Measurements from ENCODE around the gene ADAMTS1.
A peak's percentile ranks its signal among the peaks of the same experiment; 100 is the strongest.

Gene ADAMTS1

GRCh38 chr21:26840201-26840600, 5.0 kb downstream of the ADAMTS1 start:
- no peak overlapping the region for H3K4me3 ChIP-seq (replicated peaks; ENCODE audit: low read depth, low read length)
- no peak for DNase-seq (ENCODE audit: low read depth)
- TF ChIP-seq, protein P1, sequence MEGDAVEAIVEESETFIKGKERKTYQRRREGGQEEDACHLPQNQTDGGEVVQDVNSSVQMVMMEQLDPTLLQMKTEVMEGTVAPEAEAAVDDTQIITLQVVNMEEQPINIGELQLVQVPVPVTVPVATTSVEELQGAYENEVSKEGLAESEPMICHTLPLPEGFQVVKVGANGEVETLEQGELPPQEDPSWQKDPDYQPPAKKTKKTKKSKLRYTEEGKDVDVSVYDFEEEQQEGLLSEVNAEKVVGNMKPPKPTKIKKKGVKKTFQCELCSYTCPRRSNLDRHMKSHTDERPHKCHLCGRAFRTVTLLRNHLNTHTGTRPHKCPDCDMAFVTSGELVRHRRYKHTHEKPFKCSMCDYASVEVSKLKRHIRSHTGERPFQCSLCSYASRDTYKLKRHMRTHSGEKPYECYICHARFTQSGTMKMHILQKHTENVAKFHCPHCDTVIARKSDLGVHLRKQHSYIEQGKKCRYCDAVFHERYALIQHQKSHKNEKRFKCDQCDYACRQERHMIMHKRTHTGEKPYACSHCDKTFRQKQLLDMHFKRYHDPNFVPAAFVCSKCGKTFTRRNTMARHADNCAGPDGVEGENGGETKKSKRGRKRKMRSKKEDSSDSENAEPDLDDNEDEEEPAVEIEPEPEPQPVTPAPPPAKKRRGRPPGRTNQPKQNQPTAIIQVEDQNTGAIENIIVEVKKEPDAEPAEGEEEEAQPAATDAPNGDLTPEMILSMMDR (IDR thresholded peaks at IDR 0.05; ENCODE audit: low read length, missing control alignments), result no peak

DNA sequence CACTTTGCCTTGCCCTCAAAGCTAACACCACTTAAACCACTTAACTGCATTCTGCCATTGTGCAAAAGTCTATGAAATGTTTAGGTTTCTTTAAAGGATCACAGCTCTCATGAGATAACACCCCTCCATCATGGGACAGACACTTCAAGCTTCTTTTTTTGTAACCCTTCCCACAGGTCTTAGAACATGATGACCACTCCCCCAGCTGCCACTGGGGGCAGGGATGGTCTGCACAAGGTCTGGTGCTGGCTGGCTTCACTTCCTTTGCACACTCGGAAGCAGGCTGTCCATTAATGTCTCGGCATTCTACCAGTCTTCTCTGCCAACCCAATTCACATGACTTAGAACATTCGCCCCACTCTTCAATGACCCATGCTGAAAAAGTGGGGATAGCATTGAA, 7.7 kb downstream of the ADAMTS1 start:
- no peak for DNase-seq (ENCODE audit: low read depth)
- no peak overlapping the region for H3K4me3 ChIP-seq (replicated peaks; ENCODE audit: low read depth, low read length)
- TF ChIP-seq, protein P1 (IDR thresholded peaks at IDR 0.05; ENCODE audit: low read length, missing control alignments), result no peak

GRCh38 chr21:26836528-26836927, 8.7 kb downstream of the ADAMTS1 start:
- TF ChIP-seq, protein P1 (IDR thresholded peaks at IDR 0.05; ENCODE audit: low read length, missing control alignments), result no peak
- H3K4me3 ChIP-seq (replicated peaks; ENCODE audit: low read depth, low read length), result no peak overlapping the region
- DNase-seq (ENCODE audit: low read depth), result no peak

DNA sequence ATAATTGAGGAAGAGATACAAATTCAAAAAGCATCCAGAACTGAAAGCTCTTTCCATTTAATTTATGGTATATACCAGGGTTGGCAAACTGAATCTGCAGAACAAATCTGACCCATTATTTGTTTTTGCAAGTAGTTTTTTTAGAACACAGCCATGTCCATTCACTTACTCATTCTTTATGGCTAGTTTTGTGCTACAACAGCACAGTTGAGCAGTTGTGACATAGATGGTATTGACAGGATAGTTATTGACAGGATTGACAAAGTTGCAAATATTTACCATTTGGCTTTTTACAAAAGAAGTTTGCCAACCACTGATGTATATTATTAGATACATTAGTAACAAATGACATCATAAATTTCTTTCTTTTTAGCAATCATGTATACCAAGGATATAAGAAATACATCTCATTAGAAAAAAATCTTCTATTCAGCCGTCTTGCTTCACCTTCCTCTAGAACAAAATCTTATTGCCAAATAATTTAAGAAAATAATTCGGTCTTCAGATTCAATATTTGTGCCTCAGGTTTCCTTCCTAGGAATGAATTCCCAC, 9.4 kb downstream of the ADAMTS1 start:
- TF ChIP-seq, protein P1 (IDR thresholded peaks at IDR 0.05; ENCODE audit: low read length, missing control alignments), result no peak
- H3K4me3 ChIP-seq (replicated peaks; ENCODE audit: low read depth, low read length), result no peak overlapping the region
- DNase-seq (ENCODE audit: low read depth), result no peak

GRCh38 chr21:26835027-26835713, 10.0 kb downstream of the ADAMTS1 start:
- no peak overlapping the region for H3K4me3 ChIP-seq (replicated peaks; ENCODE audit: low read depth, low read length)
- TF ChIP-seq, protein P1 (IDR thresholded peaks at IDR 0.05; ENCODE audit: low read length, missing control alignments), result no peak
- DNase-seq (ENCODE audit: low read depth), result peak; percentile 60

DNA sequence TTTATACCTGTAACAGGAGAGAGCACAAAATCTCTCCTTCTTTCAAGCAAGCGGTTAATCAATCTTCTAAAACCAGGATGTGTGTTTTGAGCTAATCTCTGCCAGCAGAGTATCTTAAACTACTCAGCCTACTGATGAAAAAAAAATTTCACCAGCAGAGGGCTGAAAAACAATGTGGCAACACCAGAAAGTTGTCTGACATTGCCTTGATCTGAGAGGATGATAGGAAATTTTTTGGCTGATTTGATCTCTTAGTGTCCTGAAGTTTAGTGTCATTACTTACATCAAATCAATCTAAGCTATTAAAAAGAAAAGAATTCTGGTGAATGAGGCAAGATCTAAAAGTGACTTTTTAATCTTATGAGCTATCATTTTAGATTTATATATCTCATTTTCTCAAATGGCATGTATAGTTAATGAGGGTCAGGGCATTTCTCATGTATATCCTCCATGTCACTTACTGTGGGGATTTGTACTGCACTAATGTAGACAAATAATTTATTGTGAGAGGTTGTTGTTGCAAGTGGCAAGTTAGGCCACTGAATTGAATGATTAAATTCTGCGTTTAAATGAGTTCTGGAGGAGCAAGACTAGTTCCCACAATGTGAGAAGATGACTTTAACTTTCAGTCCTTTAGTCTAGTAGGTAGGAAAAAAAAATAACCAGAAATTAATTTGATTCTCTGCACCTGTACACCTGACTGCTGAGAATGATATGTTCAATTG, 10.9 kb downstream of the ADAMTS1 start:
- TF ChIP-seq, protein P1 (IDR thresholded peaks at IDR 0.05; ENCODE audit: low read length, missing control alignments), result peak; percentile 40
- peak; percentile 38 for DNase-seq (ENCODE audit: low read depth)

More for the DNA sequence above, 10.9 kb downstream of the ADAMTS1 start:
- no peak overlapping the region for H3K4me3 ChIP-seq (replicated peaks; ENCODE audit: low read depth, low read length)

Measured in fibroblast of pulmonary artery (primary cell).